Measurements from ENCODE around the gene YES1.
A peak's percentile ranks its signal among the peaks of the same experiment; 100 is the strongest.
"Not testable (repeated sequence)": the region's sequence is repeated elsewhere in the genome, so short reads cannot be mapped to it uniquely, and the experiment has no call there.

The YES1 gene

DNA sequence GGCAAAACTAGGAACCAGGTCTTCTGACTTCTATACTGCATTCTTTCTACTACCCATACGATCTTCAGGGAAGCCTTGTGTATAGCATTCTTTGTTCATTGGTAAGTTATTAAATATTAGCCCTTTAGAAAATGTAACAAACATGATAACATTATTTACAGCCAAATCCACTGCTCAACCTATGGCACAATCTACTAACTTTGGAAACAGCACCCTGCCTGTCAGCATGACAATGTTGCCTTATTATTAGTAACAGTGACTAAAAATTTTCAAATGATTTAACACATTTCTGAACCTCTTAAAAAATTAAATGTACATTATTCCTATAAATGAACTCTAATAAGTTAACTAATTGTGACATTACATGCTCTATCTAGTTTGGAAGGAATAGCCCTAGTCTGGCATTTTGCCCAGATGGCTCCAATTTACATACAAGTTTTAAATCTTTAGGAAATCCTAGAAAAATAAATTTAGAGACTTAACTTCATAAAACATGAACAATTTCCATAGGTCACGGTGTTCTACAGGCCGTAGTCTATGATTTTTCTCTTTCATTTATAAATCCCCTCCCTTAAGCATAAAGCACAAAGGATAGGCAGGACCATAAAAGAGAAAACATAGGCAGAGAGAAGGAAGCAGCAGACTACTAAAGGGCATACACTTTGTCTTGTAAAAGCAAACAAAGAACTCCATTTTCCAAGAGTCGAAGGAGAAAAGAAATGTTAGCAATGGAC is 33.7 kb downstream of the YES1 start:
- no peak for FAIRE-seq

DNA sequence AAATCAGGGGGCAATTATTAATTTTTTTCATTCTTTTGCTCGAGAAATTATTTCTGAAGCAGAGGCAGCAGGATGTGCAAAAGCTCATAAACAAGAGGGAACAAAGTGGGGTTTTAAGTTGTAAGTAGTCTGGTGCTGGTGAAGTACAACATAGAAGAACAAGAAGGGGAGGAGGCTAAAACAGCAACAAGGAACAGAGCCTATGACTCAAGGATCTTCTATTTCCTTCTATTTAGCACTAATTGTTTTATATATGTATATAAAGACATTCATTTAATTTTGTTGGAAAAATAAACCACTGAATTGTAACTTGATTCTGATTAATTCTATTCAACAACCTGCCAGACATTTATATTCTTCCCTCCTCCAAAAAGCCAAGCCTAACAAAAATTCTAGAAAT is 35.0 kb downstream of the YES1 start:
- no peak for FAIRE-seq

DNA sequence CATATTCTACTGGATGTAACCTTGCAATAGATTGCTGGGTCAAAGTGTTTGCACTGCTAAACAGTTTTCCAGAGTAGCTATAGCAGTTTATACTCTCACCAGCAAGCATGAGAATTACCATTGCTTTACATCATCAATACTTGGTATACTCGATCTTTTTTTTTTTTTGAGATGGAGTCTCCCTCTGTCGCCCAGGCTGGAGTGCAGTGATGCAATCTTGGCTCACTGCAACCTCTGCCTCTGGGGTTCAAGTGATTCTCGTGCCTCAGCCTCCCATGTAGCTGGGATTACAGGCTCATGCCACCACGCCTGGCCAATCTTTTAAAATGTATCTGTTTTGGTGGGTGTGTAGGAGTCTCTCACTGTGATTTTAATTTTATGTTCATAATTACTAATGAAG is 36.0 kb downstream of the YES1 start:
- not testable (repeated sequence) for FAIRE-seq

DNA sequence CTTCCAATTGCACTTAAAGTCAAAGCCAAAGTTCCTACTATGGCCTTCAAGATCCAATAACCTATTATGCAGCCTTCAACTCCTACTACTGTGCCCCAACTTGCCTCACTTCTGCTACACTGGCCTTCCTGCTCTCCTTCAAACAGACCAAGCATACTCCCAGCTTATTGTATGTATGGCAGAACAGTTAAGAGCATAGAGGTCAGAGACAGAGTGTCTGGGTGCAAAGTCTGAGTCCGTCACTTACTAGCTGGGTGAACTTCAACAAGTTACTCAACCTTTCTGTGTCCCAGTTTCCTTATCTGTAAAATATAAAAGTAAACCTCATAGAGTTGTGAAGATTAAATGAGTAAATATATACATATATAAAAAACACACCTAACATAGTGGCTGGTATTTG is 37.2 kb downstream of the YES1 start:
- no peak for FAIRE-seq

DNA sequence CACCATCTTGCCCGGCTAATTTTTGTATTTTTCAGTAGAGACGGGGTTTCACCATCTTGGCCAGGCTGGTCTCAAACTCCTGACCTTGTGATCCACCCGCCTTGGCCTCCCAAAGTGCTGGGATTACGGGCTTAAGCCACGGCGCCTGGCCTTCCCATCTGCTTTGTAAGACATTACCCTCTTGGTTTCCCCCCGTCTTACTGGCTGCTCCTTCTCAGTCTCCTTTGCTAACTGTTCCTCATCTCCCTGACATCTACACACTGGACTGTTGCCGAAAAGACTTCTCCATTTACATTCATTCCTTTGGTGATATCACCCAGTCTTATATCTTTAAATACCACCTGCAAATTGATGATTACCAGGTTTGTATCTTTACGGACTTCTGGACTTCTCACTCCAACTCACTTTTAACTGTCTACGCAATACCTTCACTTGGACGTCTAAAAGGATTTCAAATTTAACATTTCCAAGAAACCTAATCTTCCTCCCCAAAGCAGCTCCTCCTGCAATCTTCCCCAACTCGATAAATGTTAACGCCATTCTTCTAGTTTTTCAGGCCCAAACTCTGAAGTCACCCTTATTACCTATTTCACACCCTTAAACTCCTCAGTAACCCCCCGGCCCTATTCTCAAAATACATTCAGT is 37.9 kb downstream of the YES1 start:
- FAIRE-seq: no peak

DNA sequence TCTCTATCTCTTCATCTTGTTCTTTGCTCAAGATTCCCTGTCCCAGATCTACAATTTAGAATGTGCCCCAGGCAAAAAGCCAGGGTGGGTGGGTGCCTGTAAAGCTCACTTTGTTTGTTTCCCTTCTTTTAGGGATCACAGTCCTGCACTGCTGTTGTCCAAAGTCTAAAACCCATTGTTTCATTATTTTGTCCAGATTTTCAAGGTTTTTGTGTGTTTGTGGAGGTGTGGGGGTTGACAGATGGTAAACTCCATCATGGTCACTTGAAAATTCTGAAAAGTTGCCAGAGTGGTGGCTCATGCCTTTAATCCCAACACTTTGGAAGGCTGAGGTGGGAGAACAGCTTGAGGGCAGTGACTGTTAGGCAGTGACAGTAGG is 41.5 kb downstream of the YES1 start:
- FAIRE-seq: no peak

DNA sequence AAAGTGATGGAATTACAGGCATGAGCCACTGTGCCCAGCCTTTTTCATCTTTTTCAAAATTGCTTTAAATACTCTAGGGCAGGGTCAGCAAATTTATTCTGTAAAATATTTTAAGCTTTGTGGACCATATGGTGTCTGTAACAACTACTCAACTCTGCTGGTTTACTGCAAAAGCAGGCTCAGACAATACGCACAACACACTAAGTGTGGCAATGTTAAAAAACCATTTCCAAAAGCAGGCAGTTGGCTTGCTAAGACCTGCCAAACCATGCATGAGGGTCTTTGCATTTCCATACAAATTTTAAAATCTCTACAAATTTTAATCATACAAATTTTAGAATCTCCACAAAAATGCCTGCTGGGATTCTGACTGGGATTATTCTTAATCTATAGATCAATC is 44.1 kb downstream of the YES1 start:
- FAIRE-seq: no peak

DNA sequence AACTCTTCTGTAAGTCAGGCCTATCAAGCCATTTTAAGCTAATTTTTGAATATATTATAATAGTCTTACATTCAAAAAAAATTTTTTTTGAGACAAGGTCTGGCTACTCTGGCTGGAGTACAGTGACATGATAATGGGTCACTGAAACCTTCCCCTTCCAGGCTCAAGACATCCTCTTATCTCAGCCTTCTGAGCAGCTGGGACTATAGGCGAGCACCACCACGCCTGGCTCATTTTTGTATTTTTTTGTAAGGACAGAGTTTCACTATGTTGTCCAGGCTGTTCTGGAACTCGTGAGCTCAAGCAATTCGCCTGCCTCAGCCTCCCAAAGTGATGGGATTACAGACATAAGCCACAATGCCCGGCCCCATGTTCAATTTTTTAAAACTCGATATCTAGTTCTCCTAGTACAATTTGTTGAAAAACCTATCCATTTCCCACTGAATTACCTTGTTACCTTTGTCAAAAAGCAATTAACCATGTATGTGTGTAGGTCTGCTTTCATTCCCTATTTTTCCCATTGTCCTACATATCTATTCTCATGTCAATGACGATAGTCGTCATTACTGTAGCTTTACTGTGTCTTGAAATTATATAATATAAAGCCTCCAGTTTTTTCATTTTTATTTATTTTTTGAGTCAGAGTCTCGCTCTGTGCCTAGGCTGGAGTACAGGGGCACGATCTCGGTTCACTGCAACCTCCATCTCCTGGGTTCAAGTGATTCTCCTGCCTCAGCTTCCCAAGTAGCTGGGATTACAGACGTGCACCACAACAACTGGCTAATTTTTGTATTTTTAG is 44.8 kb downstream of the YES1 start:
- FAIRE-seq: no peak

DNA sequence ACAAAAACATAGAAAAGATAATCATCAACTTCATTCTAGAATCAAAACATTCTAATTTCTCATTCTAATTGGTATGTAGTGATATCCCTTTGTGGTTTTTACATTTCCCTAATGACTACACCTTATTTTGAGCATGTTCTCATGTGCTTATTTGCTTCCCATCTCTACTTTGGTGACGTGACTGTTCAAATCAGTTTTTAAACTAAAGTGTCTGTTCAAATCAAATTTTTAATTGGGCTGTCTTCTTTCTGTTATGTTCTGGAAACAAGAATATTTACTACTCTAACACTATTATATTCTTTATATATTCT is 45.5 kb downstream of the YES1 start:
- no peak for FAIRE-seq

DNA sequence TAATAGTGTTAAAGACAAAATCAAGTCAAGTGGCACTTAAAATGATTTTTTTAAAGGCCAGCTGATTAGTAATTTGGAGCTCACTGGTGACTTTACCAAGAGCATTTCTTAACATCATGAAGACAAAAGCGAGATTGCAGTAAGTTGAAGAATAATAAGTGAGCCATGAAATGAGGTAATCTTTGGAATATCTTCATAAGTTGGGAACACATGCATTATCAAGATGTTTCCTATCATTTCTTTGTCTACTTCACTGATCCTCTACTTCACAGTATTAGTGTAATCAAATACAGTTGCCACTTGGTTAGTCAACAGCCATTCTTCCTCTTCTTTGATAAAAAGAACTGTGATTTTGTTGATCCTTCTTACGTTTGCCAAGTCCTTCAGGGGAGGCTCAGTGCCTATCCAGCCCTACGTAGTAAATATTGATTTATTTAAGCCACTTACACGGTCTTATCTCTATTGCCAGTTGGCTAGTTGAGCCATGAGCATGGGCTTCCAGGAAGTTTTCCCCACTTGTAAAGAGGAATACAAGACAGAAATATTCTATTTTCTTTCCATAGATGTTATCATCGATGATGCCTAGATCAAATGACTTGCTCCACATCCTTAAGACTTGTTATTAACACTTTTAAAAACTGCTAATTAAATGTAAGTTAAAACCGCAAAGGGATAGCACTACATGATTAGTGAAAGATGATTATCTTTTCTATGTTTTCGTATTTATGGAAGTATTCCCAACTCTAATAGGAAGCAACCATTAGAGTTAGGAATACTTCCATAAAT is 46.1 kb downstream of the YES1 start:
- no peak for FAIRE-seq

DNA sequence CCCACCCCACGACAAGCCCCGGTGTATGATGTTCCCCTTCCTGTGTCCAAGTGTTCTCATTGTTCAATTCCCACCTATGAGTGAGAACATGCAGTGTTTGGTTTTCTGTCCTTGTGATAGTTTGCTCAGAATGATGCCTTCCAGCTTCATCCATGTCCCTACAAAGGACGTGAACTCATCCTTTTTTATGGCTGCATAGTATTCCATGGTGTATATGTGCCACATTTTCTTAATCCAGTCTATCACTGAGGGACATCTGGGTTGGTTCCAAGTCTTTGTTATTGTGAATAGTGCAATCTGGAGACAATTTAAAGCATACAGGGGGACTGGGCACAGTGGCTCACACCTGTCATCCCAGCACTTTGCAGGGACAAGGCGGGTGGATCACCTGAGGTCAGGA is 52.2 kb downstream of the YES1 start:
- not testable (repeated sequence) for FAIRE-seq

DNA sequence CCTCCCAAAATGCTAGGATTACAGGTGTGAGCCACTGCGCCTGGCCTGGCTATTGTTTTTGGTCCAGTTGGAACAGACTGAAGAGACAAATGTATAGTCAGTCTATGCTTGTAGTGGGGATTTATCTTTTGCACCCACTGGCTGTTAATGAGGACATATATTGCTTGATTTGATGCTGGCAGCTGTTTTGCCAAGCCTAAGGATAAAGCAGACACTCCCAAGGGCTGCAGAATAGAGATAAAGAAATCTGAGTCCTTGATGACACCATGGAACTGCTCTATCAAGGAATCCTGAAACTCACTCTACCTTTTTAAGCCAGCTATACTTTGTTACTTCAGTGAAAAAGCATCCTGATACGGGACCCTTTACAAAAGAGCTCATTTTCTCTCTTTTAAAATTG is 56.5 kb downstream of the YES1 start:
- no peak for FAIRE-seq

DNA sequence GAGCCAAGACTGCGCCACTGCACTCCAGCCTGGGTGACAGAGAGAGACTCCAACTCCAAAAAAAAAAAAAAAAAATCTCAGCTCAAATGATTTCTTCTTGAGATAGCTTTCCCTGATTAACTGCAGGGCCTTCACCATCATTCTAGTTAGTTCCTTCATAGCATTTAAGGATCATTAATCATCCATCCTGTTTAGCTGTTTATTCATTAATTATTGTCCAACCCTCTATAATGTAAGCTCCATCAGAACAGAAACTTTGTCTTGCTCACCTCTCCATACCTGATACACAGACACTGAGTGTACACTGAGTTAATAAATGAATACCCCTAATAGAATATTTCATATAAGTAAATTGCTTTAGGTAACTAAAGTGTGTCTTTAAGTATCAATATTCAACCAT is 57.4 kb downstream of the YES1 start:
- FAIRE-seq: no peak

DNA sequence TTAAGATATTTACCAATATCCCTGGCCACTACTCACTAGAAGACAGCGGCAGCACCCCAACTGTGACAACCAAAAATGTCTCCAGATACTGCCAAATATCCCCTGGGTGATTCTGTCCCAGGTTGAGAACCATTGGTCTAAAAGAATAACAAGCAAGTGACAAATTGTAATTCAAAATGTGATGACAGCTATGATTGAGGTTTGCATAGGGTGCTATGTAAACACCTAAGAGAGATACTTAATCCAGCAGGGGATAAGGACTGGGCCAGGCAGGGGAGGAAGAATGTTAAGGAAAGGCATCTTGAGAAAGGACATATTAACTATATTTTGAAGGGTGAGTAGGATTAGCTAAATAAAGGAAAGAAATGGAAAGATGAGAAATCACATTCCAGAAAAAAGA is 61.6 kb downstream of the YES1 start:
- no peak for FAIRE-seq

DNA sequence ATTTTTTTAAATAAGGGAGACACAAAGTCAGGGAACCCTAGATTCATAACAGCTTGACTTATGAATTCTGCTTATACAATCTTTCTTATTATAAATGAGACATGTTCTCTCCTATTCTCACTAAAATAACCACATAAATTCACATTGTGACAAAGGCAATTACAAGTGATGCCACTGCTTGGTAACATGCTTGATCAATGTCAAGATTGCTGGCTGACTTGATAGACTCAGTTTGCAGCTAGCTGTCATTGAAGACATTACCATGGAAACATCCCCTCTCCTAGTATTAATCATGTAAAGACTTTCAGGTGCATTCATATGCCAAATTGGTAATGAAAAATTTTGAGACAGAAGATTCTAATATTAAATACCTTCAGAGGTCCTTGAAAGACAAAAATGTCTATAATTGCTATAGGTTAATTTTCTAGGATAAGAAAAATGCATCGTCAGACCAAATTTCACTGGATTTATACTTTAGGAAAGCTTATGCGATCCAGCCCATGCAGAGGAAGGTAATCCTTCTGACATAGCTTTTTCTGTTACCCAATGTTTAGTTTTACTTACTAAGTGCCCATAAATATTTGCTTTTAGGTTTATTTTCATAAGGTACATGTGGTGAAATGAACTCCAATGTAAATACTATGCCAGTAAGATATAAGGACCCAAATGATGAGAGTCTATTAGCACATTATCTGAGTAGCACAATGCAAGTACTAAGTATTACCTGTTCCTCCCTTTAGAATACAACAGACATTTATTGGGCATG is 67.0 kb downstream of the YES1 start:
- FAIRE-seq: no peak

DNA sequence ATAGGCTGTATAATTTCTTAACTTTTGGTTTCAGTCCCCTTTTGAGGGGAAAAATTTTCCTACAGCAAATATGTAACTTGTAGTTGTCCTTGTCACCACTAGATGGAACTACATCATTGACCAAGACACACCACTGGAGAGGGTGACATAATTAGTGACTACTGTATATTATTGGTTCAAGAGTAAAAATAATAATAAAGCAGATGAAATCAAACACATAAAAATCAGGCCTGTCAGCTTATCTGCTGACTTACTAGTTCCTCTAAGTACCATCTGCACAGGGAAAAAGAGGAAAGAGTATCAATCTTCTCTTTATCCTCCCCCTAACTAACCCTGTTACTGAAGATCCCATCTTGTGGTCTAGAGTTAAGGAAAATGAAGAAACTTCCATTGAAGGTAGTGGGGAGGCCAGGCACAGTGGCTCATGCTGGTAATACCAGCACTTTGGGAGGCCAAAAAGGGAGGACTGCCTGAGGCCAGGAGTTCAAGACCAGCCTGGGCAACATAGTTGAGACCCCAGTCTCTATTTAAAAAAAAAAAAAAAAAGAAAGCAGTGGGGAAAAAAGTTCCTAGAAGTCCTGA is 70.0 kb downstream of the YES1 start:
- peak; percentile 84 for FAIRE-seq

DNA sequence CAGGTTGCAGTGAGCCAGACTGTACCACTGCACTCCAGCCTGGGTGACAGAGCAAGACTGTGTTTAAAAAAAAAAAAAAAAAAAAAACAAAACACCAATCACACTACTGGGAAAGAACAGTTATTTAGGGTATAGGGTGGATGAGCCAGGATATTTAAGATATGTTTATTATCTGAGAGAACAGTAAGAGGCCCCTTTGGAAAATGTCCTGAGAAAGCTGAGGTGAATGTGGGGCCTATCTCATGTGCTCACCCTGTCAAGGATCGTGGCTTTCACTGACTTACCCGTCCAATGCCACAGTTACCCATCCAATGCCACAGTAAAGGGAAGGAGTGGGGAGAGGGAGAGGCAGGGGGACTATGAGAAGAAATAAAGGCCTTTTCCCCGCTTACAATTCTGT is 79.7 kb downstream of the YES1 start:
- FAIRE-seq: no peak

DNA sequence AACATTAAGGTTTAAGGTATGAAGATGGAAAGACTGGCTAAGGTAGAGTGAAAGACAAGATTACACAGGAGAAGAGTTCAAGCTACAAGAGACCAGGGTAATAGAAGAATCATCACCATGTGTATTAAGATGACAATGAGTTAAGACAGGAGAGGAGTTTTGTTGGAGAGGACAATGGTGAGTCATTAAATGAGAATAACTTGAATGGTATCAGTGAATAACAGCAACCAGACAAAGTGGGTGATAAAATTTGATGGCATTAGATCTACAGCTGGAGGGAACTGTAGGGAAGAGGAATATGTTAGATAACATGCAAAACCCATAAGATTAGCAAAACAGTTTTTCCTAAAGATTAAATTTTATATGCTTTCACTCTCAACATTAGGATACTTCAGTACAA is 80.9 kb downstream of the YES1 start:
- FAIRE-seq: no peak

DNA sequence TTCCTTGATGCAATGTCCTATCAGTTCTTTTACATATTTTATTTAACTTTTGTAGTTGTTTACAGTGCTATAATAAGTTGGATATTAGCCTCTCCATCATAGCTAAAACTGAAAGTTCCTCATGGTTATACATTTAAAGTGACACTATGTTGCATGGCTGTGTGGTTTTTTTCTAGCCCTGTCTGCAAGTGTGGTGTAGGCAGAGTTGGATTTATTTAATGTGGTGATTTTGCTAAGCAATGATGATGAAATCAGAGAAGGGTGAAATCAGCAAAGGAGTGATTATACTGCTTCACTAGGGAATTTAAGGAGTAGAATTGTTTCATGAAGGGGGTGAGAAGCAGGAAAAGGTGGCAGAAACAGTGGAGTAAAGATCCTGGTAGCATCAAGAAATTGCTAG is 81.3 kb downstream of the YES1 start:
- no peak for FAIRE-seq

DNA sequence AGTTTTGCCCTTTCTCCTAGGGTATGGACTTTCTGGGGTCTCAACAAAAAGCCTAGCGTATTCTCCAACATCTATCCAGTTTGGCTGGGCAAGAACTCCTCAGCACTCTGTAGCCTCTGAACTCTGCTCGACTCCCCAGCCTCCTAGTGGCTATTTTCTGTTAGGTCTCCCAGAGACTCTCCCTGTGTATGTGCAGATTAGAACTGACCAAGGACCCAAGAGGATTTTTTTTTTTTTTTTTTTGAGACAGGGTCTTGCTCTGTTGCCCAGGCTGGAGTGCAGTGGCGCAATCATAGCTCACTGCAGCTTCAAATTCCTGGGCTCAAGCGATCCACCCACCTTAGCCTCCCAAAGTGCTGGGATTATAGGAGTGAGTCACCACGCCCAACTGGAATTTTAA is 81.9 kb downstream of the YES1 start:
- not testable (repeated sequence) for FAIRE-seq

DNA sequence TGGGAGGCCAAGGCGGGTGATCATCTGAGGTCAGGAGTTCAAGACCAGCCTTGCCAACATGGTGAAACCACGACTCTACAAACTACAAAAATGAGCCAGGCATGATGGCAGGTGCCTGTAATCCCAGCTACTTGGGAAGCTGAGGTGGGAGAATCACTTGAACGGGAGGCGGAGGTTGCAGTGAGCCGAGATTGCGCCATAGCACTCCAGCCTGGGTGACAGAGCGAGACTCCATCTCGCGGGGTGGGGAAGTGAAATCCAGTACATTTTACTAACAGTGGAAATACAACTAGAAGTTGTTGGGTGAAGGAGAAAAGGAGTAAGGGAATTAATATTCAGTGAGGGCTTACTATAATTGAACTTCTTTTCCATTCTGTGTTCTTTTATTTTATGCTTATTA is 86.4 kb downstream of the YES1 start:
- FAIRE-seq: no peak

DNA sequence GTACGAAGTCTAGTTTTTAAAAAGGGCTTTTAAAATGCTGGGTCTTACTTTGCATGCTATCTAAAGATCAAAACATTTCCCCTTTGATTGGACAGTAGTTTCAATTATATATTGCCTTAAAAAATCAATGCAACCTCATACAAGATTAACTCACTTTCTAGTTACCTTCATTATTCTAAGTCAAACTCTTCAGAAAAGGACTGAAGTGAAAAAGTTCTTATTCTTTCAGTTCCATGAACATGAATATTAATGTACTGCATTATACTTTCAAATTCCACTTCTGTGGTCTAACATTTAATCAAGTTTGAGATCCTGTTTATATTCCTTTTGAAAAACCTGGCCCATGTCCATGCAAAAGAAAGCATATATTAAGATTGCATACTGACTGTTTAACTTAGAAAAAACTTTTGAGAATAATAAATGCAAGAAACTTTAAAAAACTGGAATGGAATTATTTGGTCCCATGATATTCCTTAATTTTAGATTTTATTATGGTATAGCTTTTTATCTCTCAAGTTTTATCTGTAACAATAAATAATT is 88.4 kb downstream of the YES1 start:
- FAIRE-seq: no peak
